ENCODE measurements around the gene TMEM88. TPM values are rescaled to one million over a fixed set of nuclear protein-coding genes. Genes with fewer than 3 reads are reported as not detected.

TMEM88 gene
- total and polyA plus RNA-seq, 4 donors, result 0.65 to 4.6 (median 3.7) TPM

GRCh38 chr17:7889166-7889955 lies 34.5 kb downstream of the TMEM88 start (continued):
- TF ChIP-seq, protein P1, sequence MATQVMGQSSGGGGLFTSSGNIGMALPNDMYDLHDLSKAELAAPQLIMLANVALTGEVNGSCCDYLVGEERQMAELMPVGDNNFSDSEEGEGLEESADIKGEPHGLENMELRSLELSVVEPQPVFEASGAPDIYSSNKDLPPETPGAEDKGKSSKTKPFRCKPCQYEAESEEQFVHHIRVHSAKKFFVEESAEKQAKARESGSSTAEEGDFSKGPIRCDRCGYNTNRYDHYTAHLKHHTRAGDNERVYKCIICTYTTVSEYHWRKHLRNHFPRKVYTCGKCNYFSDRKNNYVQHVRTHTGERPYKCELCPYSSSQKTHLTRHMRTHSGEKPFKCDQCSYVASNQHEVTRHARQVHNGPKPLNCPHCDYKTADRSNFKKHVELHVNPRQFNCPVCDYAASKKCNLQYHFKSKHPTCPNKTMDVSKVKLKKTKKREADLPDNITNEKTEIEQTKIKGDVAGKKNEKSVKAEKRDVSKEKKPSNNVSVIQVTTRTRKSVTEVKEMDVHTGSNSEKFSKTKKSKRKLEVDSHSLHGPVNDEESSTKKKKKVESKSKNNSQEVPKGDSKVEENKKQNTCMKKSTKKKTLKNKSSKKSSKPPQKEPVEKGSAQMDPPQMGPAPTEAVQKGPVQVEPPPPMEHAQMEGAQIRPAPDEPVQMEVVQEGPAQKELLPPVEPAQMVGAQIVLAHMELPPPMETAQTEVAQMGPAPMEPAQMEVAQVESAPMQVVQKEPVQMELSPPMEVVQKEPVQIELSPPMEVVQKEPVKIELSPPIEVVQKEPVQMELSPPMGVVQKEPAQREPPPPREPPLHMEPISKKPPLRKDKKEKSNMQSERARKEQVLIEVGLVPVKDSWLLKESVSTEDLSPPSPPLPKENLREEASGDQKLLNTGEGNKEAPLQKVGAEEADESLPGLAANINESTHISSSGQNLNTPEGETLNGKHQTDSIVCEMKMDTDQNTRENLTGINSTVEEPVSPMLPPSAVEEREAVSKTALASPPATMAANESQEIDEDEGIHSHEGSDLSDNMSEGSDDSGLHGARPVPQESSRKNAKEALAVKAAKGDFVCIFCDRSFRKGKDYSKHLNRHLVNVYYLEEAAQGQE (IDR thresholded peaks at IDR 0.05), result peak; percentile 39
- TF ChIP-seq NR2F2 (IDR thresholded peaks at IDR 0.05), result peak; percentile 95
- peak in 1 of 2 donors; percentile 36 for TF ChIP-seq JUND (IDR thresholded peaks at IDR 0.05)
- peak; percentile 54 to 65 for TF ChIP-seq HNF4A (conservative IDR thresholded peaks at IDR 0.05)

- no peak overlapping the region for H3K4me3 ChIP-seq (ENCODE audit: low read depth in 1 of 3, low read length in 3 of 3)
- TF ChIP-seq SP1 (IDR thresholded peaks at IDR 0.05) (no peak), RAD21 (IDR thresholded peaks at IDR 0.05) (no peak), HNF4A (conservative IDR thresholded peaks at IDR 0.05) (no peak), FOXA1 (IDR thresholded peaks at IDR 0.05) (no peak), NR2F2 (IDR thresholded peaks at IDR 0.05) (no peak), EGR1 (IDR thresholded peaks at IDR 0.05; ENCODE audit: low read depth in 2 of 2) (no peak), TAF1 (conservative IDR thresholded peaks at IDR 0.05) (no peak), GABPA (IDR thresholded peaks at IDR 0.05 in 1 of 2, conservative IDR thresholded peaks at IDR 0.05 in 1 of 2) (no peak), RXRA (IDR thresholded peaks at IDR 0.05) (no peak), JUND (IDR thresholded peaks at IDR 0.05) (no peak), MAX (IDR thresholded peaks at IDR 0.05) (no peak), FOXA2 (IDR thresholded peaks at IDR 0.05) (no peak), YY1 (IDR thresholded peaks at IDR 0.05) (no peak)
- TF ChIP-seq, protein P2, sequence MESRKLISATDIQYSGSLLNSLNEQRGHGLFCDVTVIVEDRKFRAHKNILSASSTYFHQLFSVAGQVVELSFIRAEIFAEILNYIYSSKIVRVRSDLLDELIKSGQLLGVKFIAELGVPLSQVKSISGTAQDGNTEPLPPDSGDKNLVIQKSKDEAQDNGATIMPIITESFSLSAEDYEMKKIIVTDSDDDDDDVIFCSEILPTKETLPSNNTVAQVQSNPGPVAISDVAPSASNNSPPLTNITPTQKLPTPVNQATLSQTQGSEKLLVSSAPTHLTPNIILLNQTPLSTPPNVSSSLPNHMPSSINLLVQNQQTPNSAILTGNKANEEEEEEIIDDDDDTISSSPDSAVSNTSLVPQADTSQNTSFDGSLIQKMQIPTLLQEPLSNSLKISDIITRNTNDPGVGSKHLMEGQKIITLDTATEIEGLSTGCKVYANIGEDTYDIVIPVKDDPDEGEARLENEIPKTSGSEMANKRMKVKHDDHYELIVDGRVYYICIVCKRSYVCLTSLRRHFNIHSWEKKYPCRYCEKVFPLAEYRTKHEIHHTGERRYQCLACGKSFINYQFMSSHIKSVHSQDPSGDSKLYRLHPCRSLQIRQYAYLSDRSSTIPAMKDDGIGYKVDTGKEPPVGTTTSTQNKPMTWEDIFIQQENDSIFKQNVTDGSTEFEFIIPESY (IDR thresholded peaks at IDR 0.05), result no peak
- TF ChIP-seq, protein P1 (IDR thresholded peaks at IDR 0.05), result no peak
- TF ChIP-seq, protein P3, sequence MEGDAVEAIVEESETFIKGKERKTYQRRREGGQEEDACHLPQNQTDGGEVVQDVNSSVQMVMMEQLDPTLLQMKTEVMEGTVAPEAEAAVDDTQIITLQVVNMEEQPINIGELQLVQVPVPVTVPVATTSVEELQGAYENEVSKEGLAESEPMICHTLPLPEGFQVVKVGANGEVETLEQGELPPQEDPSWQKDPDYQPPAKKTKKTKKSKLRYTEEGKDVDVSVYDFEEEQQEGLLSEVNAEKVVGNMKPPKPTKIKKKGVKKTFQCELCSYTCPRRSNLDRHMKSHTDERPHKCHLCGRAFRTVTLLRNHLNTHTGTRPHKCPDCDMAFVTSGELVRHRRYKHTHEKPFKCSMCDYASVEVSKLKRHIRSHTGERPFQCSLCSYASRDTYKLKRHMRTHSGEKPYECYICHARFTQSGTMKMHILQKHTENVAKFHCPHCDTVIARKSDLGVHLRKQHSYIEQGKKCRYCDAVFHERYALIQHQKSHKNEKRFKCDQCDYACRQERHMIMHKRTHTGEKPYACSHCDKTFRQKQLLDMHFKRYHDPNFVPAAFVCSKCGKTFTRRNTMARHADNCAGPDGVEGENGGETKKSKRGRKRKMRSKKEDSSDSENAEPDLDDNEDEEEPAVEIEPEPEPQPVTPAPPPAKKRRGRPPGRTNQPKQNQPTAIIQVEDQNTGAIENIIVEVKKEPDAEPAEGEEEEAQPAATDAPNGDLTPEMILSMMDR (IDR thresholded peaks at IDR 0.05; ENCODE audit: low read depth, low read length, missing input control), result no peak
- TF ChIP-seq, protein P4, sequence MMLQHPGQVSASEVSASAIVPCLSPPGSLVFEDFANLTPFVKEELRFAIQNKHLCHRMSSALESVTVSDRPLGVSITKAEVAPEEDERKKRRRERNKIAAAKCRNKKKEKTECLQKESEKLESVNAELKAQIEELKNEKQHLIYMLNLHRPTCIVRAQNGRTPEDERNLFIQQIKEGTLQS (IDR thresholded peaks at IDR 0.05), result no peak
- no peaks in the 10 kb centered on the region for H3K9me3 ChIP-seq (ENCODE audit: control insufficient read depth in 4 of 4, low read length in 3 of 4)
- no peak for DNase-seq (ENCODE audit: low spot score)
- H3K4me1 ChIP-seq (ENCODE audit: control insufficient read depth in 4 of 4, insufficient read depth in 4 of 4, low read length in 3 of 4), result peaks cover 6 to 22% (median 18%) of the 10 kb centered on the region in 4 donors
- H3K36me3 ChIP-seq (ENCODE audit: control insufficient read depth in 4 of 4, insufficient read depth in 3 of 4, low read depth in 1 of 4, low read length in 3 of 4), result peaks cover 0 to 13% (median 0%) of the 10 kb centered on the region in 4 donors
- H3K27ac ChIP-seq (ENCODE audit: low read depth in 1 of 2, low read length in 2 of 2), result no peak overlapping the region
- no peaks in the 10 kb centered on the region for H3K27me3 ChIP-seq (ENCODE audit: control insufficient read depth in 4 of 4, insufficient read depth in 4 of 4, low read length in 3 of 4)
- WGBS, result 94% methylated on average over 15 of the region's 15 CpGs
- H3K9ac ChIP-seq (ENCODE audit: low read depth in 1 of 2, low read length in 2 of 2), result no peak overlapping the region
Measured at GRCh38 chr17:7893187-7893880, 38.5 kb downstream of the TMEM88 start.

Measured in liver (tissue), 9 donors.